ENCODE measurements around the gene ID3.
"Not testable (repeated sequence)": the region's sequence is repeated elsewhere in the genome, so short reads cannot be mapped to it uniquely, and the experiment has no call there.

ID3 gene

GRCh38 chr1:23588749-23589548 is 29.6 kb upstream of the ID3 start:
- DNase-seq = no peak

- DNase-seq = no peak
Measured at GRCh38 chr1:23585321-23586022, 26.2 kb upstream of the ID3 start.

- DNase-seq = not testable (repeated sequence)
Measured at GRCh38 chr1:23583727-23584126, 24.4 kb upstream of the ID3 start.

GRCh38 chr1:23582820-23583219 is 23.5 kb upstream of the ID3 start:
- DNase-seq = no peak

GRCh38 chr1:23581219-23581618 is 21.9 kb upstream of the ID3 start:
- no peak for DNase-seq

- no peak for DNase-seq
Measured at GRCh38 chr1:23578997-23579363, 19.7 kb upstream of the ID3 start.

GRCh38 chr1:23578311-23578996 is 19.2 kb upstream of the ID3 start:
- no peak for DNase-seq

GRCh38 chr1:23577056-23578004 is 18.0 kb upstream of the ID3 start:
- no peak for DNase-seq

- no peak for DNase-seq
Measured at GRCh38 chr1:23576338-23577055, 17.2 kb upstream of the ID3 start.

- no peak for DNase-seq
Measured at GRCh38 chr1:23575226-23575810, 16.0 kb upstream of the ID3 start.

GRCh38 chr1:23574265-23574754 is 15.0 kb upstream of the ID3 start:
- DNase-seq = no peak

- no peak for DNase-seq
Measured at GRCh38 chr1:23573574-23574182, 14.4 kb upstream of the ID3 start.

- no peak for DNase-seq
Measured at GRCh38 chr1:23571465-23571864, 12.2 kb upstream of the ID3 start.

GRCh38 chr1:23570001-23570691 is 10.8 kb upstream of the ID3 start:
- DNase-seq = no peak

- DNase-seq = no peak
Measured at GRCh38 chr1:23568608-23569383, 9.5 kb upstream of the ID3 start.

GRCh38 chr1:23567996-23568607 is 8.8 kb upstream of the ID3 start:
- DNase-seq = no peak

GRCh38 chr1:23567629-23567995 is 8.3 kb upstream of the ID3 start:
- no peak for DNase-seq

GRCh38 chr1:23566304-23566703 is 7.0 kb upstream of the ID3 start:
- DNase-seq = no peak

- no peak for DNase-seq
Measured at GRCh38 chr1:23565776-23566175, 6.5 kb upstream of the ID3 start.
